Measurements from ENCODE around the gene ALG6.

ALG6 gene

DNA sequence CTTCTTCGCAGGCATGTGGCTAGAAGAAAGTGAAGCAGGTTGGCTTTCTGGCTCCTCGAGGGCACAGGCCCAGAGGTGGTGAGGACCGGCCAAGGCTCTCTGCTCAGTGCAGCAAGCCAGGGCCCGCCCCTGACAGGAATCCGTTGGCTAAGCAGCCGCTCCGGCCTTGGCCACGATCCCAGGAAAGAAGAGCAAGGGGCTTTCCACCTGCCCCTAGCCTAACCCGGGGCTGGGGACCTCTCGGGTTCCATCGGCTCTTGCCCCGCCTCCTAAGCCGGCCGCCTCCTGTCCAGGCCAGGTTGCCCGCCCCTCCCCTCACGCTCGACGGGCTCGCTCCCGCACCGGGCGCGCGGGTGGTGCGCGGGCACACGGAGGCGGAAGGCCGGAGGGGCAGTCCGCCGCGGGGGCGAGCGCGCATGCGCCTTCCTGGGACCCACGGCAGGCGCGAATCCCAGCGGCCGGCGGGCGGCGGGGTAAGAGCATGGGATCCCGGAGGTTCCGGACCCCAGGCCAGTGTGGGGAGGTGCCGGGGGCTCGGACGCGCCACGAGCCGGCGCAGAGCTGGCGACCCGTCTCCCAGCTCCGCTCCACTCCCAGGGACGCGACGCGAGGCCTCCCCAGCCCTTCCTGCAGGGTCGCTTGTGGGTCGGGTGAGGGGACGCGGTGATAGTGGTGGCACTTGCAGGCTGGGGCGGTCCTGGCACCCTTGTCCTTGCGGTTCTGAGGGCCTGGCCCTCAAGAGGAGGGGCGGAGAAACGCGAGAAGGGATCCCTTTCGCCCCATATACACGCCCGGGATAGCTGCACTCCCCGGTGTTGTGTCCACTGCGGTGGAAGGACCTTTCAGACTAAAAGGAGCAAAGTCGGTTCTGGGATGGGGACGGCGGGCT lies at the start of gene ALG6:
Gene ALG6, plus strand, starts transcription at position 413 of the 889 bp plus-strand sequence. CDS start 3,351 bp downstream, outside the sequence.
- no peak for TF ChIP-seq CTCF (IDR thresholded peaks at IDR 0.05; ENCODE audit: low read depth, low read length)
- H3K4me3 ChIP-seq (replicated peaks in 1 of 2; ENCODE audit: low read depth in 2 of 2, low read length in 2 of 2): peak within 1 kb of the TSS; percentile 93 to 98
- DNase-seq (ENCODE audit: low read depth in 2 of 2): peak; percentile 89 to 96

GRCh38 chr1:63317817-63318152 lies 49.6 kb upstream of the ALG6 start:
- no peak for DNase-seq (ENCODE audit: low read depth in 2 of 2)
- no peak for TF ChIP-seq CTCF (IDR thresholded peaks at IDR 0.05; ENCODE audit: low read depth, low read length)
- no peak overlapping the region for H3K4me3 ChIP-seq (replicated peaks in 1 of 2; ENCODE audit: low read depth in 2 of 2, low read length in 2 of 2)

DNA sequence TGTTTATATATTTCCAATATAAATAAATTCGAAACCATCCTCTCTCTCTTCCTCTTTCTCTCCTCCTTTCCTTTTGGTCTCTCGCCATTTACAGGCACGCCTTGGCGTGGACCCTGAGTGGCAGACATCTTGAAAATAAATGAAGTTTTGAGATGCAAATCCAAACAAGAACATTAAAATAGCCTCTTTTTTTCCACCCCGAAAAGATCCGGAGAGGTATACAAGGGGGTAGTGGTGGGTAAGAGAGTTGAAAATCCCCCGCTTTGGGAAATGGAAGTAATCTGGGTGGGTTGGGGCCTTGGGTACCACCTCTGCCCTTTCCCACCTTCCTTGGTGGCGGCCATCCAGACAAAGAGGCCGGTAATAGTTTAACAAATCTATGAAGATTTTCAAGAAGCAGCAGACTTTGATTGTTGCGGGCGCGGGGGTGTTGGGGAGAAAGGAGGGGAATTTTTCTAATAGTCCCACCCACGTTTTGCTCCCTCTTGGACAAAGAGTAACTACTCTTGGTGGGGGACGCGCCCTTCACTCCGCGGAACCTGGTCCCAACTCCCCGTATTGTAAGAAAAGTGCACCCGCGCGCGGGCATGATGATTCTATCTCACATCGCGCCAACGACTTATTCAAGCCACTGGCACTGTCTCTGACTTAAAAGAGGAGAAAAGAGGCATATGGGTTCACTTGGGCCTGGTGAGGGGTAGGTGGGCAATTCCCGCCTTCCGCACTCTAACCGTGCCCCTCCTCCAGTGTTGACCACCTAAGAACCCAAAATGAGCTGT lies 49.0 kb upstream of the ALG6 start:
- no peak overlapping the region for H3K4me3 ChIP-seq (replicated peaks in 1 of 2; ENCODE audit: low read depth in 2 of 2, low read length in 2 of 2)
- no peak for DNase-seq (ENCODE audit: low read depth in 2 of 2)
- TF ChIP-seq CTCF (IDR thresholded peaks at IDR 0.05; ENCODE audit: low read depth, low read length): no peak

GRCh38 chr1:63319046-63320021 lies 48.1 kb upstream of the ALG6 start:
- TF ChIP-seq CTCF (IDR thresholded peaks at IDR 0.05; ENCODE audit: low read depth, low read length): no peak
- DNase-seq (ENCODE audit: low read depth in 2 of 2): no peak
- H3K4me3 ChIP-seq (replicated peaks in 1 of 2; ENCODE audit: low read depth in 2 of 2, low read length in 2 of 2): no peak overlapping the region

DNA sequence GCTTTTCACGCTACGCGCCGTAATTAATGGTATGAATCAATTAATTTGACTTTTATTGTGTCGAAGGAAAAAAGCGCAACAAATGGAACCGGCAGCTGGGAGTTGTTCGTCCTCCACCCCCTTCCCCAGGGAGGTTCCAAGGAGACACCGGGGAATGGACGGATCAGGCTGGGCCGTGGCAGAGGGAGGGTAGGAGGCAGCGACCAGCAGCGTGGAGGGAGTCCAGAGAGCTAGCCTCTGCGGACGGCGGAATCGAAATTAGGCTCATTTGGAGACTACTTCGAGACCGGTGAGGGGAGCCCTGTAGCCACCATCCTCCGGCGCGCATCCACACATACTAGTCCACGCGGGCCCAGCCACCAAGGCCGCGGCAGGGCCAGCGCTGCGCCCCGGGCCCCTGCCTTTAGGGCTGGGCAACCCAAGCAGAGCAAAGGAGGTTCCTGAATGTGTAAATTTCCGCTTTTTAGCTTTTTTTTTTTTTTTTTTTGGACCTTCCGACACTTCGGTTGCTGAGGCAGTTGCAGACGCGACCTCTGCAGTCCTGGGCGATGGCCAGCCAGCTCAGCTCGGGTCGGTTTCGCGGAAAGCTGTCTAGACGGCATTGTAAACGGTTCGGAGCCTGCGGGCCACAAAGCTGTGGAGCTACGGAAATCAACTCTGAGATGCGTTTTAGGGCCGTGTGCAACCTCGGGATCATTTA lies 47.3 kb upstream of the ALG6 start:
- TF ChIP-seq CTCF (IDR thresholded peaks at IDR 0.05; ENCODE audit: low read depth, low read length): no peak
- H3K4me3 ChIP-seq (replicated peaks in 1 of 2; ENCODE audit: low read depth in 2 of 2, low read length in 2 of 2): no peak overlapping the region

More for the DNA sequence above, 47.3 kb upstream of the ALG6 start:
- DNase-seq (ENCODE audit: low read depth in 2 of 2): no peak

Data from cardiac fibroblast (primary cell).